ENCODE measurements around the gene SUMF2.
"Not testable (repeated sequence)": the region's sequence is repeated elsewhere in the genome, so short reads cannot be mapped to it uniquely, and the experiment has no call there.

Gene SUMF2

DNA sequence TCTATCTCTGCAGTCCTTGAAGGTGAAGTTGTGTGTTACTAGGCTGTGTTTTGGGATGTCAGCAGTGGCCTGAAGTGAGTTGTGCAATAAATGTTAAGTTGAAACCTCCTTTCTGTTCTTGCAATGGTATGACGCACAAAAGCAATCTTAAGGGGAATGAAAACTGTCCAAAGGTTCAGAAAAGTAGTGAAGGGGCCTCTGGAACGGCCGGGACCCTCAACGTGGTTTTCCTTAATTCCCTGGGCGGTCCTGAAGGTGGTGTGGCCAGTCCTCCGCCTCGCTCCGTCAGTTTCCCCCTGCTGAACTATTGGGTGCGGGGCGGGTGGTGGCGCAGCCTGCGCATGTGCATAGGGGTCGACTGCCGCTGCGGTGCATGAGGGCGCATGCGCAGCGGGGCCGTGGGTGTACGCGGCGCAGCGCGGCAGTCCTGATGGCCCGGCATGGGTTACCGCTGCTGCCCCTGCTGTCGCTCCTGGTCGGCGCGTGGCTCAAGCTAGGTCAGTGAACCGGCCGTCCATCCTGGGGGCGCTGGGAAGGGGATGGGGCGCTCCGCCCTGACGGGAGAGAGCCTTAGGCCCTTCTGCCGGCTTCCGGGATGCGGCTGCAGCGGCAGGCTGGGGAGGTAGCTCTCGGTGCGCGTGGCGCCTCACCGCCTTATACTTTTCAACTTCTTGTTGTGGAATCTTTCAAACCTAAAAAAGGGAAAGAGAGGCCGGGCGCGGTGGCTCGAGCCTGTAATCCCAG lies at the start of gene SUMF2:
TSS of gene SUMF2 (plus strand) at position 405 of the 744 bp plus-strand sequence. CDS start at position 431, 26 bp downstream.
- peak; percentile 85 for DNase-seq

DNA sequence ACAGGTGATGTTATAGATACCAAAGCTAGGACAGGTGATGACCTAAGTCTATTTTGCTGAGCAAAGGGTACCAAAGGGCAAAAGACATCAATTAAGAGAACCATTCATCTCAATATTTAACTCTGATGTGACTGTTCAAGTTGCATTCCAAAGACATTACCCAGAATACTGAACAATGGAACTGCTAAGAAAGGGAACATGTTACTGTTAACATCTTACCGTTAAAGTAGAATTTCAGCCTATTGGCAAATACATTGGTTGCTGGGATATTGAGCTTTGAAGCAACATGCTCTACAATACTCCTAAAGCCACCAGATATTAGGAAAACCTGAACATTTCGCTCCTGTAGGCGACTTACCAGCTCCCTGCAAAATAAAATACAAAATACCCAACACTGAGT lies 47.1 kb upstream of the SUMF2 start:
- not testable (repeated sequence) for DNase-seq

- DNase-seq: no peak
Measured at GRCh38 chr7:56019501-56019900, 44.6 kb upstream of the SUMF2 start.

- no peak for DNase-seq
Measured at GRCh38 chr7:56023500-56023899, 40.6 kb upstream of the SUMF2 start.

DNA sequence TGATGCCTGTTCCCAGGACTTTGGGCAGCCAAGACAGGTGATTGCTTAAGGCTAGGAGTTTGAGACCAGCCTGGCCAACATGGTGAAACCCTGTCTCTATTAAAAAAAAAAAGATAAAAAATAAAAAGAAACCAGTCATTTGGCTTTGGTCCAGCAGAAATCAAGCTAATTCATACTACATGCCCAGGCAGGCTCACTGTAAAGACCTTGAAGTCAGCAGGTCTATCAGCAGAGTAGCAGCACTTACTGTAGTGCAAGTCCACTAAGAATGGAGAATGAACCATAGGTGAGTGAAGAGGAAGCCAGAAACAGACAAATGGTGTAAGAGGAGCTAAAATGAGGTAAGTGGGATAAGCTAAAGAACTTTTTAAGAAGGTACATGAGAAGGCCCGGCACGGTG lies 37.5 kb upstream of the SUMF2 start:
- DNase-seq: no peak

- no peak for DNase-seq
Measured at GRCh38 chr7:56028942-56029630, 35.0 kb upstream of the SUMF2 start.

- DNase-seq: no peak
Measured at GRCh38 chr7:56030340-56030739, 33.7 kb upstream of the SUMF2 start.

DNA sequence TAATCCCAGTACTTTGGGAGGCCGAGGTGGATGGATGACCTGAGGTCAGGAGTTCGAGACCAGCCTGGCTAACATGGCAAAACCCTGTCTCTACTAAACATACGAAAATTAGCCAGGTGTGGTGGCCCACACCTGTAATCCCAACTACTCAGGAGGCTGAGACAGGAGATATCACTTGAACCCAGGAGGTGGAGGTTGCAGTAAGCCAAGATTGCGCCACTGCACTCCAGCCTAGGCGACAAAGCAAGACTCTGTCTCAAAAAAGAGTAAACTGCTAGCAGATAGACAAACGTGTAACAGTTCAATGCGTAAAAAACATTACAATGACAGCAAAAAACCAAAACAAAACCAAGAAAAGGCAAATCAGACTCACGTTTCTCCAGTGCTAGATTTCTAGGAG lies 32.5 kb upstream of the SUMF2 start:
- not testable (repeated sequence) for DNase-seq

- not testable (repeated sequence) for DNase-seq
Measured at GRCh38 chr7:56032578-56032977, 31.5 kb upstream of the SUMF2 start.

DNA sequence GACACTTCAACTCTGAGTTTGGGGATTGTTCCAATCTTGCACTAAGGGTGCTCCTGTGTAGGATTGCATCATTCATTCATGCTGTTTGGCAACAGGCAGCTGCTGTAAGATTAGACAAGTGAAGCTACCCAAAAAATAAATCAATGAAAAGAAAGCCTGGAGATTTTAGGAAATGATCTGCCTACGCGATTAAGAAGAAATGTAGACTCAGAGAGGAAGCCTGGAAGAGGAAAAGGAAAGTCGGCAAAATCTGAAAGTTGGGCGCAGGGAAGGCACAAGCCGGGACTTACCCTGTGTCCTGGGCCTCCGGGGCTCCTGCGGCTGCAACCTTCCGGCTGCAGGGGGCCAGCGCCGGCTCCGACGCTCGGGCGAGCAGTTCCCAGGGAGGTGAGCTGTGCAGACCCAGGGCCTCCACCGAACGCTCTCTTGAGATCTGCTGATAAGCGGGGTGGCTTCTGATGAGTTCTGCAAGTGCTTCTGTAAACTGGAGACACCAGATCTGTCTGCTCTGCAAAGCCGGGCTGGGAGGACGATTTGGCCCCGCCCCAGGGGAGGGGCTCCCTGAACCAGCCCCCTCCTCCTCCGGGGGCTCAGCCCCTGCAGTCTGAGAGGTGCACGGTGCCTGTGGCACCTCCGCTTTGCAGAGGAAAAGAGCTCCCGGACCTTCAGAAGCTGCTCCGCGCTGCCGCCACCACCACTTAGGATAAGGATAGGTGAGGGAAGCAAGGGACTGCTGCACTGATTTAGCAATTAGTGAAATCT lies 30.2 kb upstream of the SUMF2 start:
- DNase-seq: peak; percentile 67

GRCh38 chr7:56040730-56041129 lies 23.4 kb upstream of the SUMF2 start:
- DNase-seq: no peak

- not testable (repeated sequence) for DNase-seq
Measured at GRCh38 chr7:56045758-56046157, 18.3 kb upstream of the SUMF2 start.

DNA sequence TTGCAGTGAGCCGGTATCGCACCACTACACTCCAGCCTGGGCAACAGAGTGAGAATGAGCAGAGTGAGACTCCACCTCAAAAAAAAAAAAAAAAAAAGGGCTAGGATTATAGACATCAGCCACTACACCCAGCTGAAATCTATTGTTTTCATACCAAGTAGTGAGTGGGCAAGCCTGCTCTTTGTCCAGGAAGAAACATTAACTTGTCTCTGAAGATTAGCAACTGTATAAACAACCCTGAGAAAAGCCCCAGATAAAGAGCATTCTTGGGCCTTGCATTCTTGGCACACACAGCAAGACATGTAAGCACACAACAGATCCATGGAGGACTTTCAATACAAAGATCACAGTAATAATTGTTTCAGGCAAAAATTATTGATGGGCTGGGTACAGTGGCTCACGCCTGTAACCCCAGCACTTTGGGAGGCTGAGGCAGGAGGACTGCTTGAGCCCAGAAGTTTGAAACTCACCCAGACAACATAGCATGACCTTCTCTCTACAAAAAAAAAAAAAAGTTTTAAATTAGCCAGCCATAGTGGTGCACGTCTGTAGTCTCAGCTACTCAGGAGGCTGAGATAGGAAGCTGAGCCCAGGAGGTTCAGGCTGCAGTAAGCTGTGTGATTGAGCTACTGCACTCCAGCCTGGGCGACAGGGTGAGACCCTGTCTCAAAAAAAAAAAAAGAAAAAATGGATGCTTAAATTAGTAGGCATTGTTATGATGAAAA lies 17.2 kb upstream of the SUMF2 start:
- DNase-seq: no peak

GRCh38 chr7:56047446-56048116 lies 16.5 kb upstream of the SUMF2 start:
- DNase-seq: not testable (repeated sequence)

GRCh38 chr7:56048245-56048644 lies 15.8 kb upstream of the SUMF2 start:
- DNase-seq: no peak

DNA sequence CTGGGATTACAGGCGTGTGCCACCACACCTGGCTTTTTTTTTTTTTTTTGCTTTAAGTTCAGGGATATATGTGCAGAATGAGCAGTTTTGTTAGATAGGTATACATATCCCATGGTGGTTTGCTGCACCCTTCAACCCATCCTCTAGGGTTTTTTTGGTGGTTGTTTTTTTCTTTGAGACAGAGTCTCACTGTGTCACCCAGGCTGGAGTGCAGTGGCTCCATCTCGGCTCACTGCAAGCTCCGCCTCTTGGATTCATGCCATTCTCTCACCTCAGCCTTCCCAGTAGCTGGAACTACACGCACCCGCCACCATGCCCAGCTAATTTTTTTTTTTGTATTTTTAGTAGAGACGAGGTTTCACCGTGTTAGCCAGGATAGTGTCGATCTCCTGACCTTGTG lies 15.3 kb upstream of the SUMF2 start:
- not testable (repeated sequence) for DNase-seq

- no peak for DNase-seq
Measured at GRCh38 chr7:56051053-56051338, 13.1 kb upstream of the SUMF2 start.

DNA sequence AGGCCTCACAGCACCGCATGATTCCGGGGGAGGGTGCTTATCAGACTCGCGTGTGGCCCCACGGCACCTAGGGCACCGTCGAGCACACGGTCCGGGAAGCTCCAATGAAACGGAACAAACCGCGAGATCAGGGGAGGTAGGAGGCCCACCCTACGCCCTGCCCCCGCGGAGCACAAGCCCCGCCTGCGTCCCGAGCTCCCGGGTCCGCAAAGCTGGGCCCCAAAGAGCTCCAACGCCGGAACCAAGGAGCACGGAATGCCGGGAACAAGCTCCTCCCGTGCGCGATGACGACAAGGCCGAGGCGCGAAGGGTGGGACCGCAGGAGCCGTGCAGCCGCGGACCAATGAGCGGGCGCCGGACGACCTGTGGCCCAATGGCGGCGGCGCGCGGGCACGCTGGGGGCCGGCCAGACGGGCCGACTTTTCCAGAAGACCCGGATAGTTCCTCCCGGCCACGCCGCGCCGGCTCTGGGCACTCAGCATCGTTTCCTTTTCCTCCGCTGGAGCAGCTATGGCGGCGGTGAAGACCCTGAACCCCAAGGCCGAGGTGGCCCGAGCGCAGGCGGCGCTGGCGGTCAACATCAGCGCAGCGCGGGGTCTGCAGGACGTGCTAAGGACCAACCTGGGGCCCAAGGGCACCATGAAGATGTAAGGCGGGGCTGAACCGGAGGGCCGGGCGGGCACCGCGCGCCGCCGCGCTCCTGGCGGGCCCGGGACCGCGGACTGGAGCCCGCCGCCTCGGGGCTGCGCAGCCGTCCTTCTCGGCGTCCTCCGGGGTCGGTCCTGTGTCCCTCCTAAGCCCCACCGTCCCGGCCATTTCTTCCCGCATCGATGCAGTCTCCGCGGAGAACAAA lies 12.5 kb upstream of the SUMF2 start, which contains the start of the genes CCT6A and PSPH:
TSS of gene CCT6A (plus strand) at position 427 of the 853 bp plus-strand sequence. CDS start at position 511, 84 bp downstream.
TSS of gene PSPH (minus strand) at position 106 of the 853 bp plus-strand sequence. CDS start 30,232 bp downstream, outside the sequence.
- peak; percentile 83 for DNase-seq

DNA sequence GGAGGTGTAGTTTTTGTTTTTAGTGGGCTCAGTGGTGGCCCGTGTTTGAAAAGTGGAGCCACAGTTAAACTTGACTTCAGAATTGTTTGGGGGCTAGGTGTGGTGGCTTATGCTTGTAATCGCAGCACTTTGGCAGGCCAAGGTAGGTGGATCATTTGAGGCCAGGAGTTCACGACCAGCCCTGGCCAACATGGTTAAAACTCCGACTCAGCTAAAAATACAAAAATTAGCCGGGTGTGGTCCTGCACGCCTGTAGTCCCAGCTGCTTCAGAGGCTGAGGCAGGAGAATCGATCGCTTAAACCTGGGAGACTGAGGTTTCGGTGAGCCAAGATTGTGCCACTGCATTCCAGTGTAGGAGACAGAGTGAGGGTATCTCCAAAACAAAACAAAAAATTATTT lies 10.7 kb upstream of the SUMF2 start:
- no peak for DNase-seq

GRCh38 chr7:56053993-56054392 lies 10.1 kb upstream of the SUMF2 start:
- DNase-seq: no peak

DNA sequence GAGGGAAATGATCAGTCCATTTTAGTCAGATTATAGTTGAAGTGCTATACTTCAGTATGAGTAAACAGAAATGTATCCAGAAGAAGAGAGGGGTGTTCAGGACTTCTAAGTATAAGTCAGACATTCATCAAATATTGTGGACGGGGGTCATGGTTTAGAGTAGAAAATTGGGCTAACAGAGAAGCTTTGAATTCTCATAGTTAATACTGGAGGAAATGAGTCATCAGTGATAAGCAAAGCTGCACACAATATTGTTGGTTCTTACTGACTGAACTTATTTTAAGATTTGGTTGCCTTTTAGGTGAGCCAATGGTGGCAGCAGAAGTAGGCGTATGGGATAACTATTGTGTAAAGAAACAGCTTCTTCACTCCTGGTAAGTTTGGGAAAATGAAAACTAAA lies 1.7 kb upstream of the SUMF2 start:
- no peak for DNase-seq
